Immature natural killer cell (primary cell): ENCODE measurements around the gene COPA. TPM values are rescaled to one million over a fixed set of nuclear protein-coding genes. Genes with fewer than 3 reads are reported as not detected.
A peak's percentile ranks its signal among the peaks of the same experiment; 100 is the strongest.

Experiments used
- DNase-seq, 3 donors: peaks; one replicate each; pipeline ENCODE4 v3.0.0; 2022; ENCODE audit warnings: mixed read lengths in 1 of 3
- H3K27ac Mint-ChIP-seq, 6 donors: one replicate each; pipeline ENCODE4 v1.8.0; 2020; ENCODE audit warnings: mixed read lengths in 6 of 6, mild to moderate bottlenecking in 5 of 6, inconsistent platforms in 4 of 6, moderate library complexity in 3 of 6
- H3K27me3 Mint-ChIP-seq, 3 donors: one replicate each; pipeline ENCODE4 v1.8.0; 2020 to 2021; ENCODE audit warnings: low read depth in 3 of 3, mild to moderate bottlenecking in 3 of 3, mixed read lengths in 3 of 3, moderate library complexity in 3 of 3, inconsistent platforms in 1 of 3
- H3K36me3 Mint-ChIP-seq, 3 donors: one replicate each; pipeline ENCODE4 v1.8.0; 2020; ENCODE audit warnings: mixed read lengths in 3 of 3, inconsistent platforms in 2 of 3, mild to moderate bottlenecking in 2 of 3
- H3K4me1 Mint-ChIP-seq, 2 donors: one replicate each; pipeline ENCODE4 v1.8.0; 2020; ENCODE audit warnings: inconsistent platforms in 2 of 2, mild to moderate bottlenecking in 2 of 2, mixed read lengths in 2 of 2, moderate library complexity in 1 of 2
- H3K4me3 Mint-ChIP-seq, 5 donors: one replicate each; pipeline ENCODE4 v1.8.0; 2020; ENCODE audit warnings: mild to moderate bottlenecking in 5 of 5, mixed read lengths in 5 of 5, inconsistent platforms in 3 of 5, moderate library complexity in 3 of 5
- H3K9me3 Mint-ChIP-seq, 6 donors: one replicate each; pipeline ENCODE4 v1.8.0; 2020; ENCODE audit warnings: mild to moderate bottlenecking in 6 of 6, mixed read lengths in 6 of 6, inconsistent platforms in 4 of 6, moderate library complexity in 3 of 6
- polyA plus RNA-seq, 3 donors: library from polyadenylated mRNA; unstranded; fragments of 300-500 nt; fragmentation: Illumina TruSeq; gene quantifications; one replicate each; pipeline ENCODE4 v1.2.3, GENCODE V29; 2021

Gene COPA
- polyA plus RNA-seq, 3 donors from 2014 or later: 114 to 175 (median 143) TPM

GRCh38 chr1:160239582-160240299 lies 103.3 kb downstream of the COPA start:
- Mint-ChIP-seq H3K27ac (peak overlapping the region in 1 of 6 donors; percentile 67), H3K4me3 (no peak overlapping the region), H3K36me3 (peaks cover 14 to 59% (median 49%) of the 10 kb centered on the region in 3 donors), H3K27me3 (no peaks in the 10 kb centered on the region), H3K9me3 (no peaks in the 10 kb centered on the region), H3K4me1 (peaks cover 1 to 6% of the 10 kb centered on the region in 2 donors)
- DNase-seq: no peak

Other genes starting within 250 kb of the COPA start
- 10 to 100 TPM; 29.1 to 57.4 (median 40.5) TPM for gene IGSF8, start 244.6 kb downstream of the COPA start, polyA plus RNA-seq
- not detected for gene ATP1A2, start 227.5 kb downstream of the COPA start, polyA plus RNA-seq
- not detected for gene ATP1A4, start 191.6 kb downstream of the COPA start, polyA plus RNA-seq
- gene CASQ1, start 152.7 kb downstream of the COPA start, polyA plus RNA-seq: not detected
- gene PEA15, start 137.9 kb downstream of the COPA start, polyA plus RNA-seq: 10 to 100 TPM; 12.8 to 14.2 (median 13.2) TPM
- 10 to 100 TPM; 42.3 to 62.1 (median 58.1) TPM for gene DCAF8, start 80.7 kb downstream of the COPA start, polyA plus RNA-seq
- 10 to 100 TPM; 62.5 to 71.9 (median 62.6) TPM for gene PEX19, start 58.1 kb downstream of the COPA start, polyA plus RNA-seq
- gene NCSTN, start 133 bp upstream of the COPA start, polyA plus RNA-seq: 100 to 1,000 TPM in 1 of 3 donors, 10 to 100 TPM in 2; 60.0 to 159 (median 92.3) TPM
- gene NHLH1, start 23.8 kb upstream of the COPA start, polyA plus RNA-seq: not detected
- not detected for gene VANGL2, start 57.3 kb upstream of the COPA start, polyA plus RNA-seq
- gene SLAMF6, start 180.0 kb upstream of the COPA start, polyA plus RNA-seq: 100 to 1,000 TPM; 105 to 210 (median 125) TPM
- gene CD84, start 236.2 kb upstream of the COPA start, polyA plus RNA-seq: 1 to 10 TPM; 2.1 to 3.9 (median 3.0) TPM